ENCODE results near the gene TPP1. TPM values are rescaled to one million over a fixed set of nuclear protein-coding genes. Genes with fewer than 3 reads are reported as not detected.

The TPP1 gene
- total RNA-seq, 1 donor = 86.2 TPM

- H3K4me1 ChIP-seq (ENCODE audit: insufficient read depth, low read length) = peaks cover 23% of the 10 kb centered on the region
- no peak overlapping the region for H3K4me3 ChIP-seq (ENCODE audit: low read length)
- H3K27me3 ChIP-seq (ENCODE audit: insufficient read depth, low read length) = no peaks in the 10 kb centered on the region
- H3K9me3 ChIP-seq (ENCODE audit: low read depth, low read length) = no peaks in the 10 kb centered on the region
These were observed 17.3 kb upstream of the TPP1 start for GRCh38 chr11:6636480-6636879.

- no peaks in the 10 kb centered on the region for H3K27me3 ChIP-seq (ENCODE audit: insufficient read depth, low read length)
- no peaks in the 10 kb centered on the region for H3K9me3 ChIP-seq (ENCODE audit: low read depth, low read length)
- no peak overlapping the region for H3K4me3 ChIP-seq (ENCODE audit: low read length)
- H3K4me1 ChIP-seq (ENCODE audit: insufficient read depth, low read length) = peaks cover 23% of the 10 kb centered on the region
These were observed 16.1 kb upstream of the TPP1 start for GRCh38 chr11:6635082-6635932.

DNA sequence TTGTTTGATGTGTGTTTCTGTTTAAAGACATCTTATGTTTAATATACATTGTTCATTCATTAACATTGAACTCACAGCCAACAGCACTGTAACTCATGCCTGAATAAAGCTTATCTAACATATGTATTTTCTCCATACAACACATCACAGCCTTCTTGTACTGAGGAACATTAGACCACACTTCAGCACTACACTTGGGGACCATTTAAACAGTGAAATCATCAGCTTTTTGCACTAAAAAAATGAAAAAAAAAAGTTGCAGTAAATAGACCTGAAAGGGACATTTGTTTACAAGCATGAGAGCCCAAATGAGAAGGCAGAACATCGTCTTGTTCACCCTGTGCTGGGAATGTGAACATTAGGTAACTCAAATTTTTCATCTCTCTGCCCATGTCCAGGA is 15.3 kb upstream of the TPP1 start:
- no peak overlapping the region for H3K4me3 ChIP-seq (ENCODE audit: low read length)
- no peaks in the 10 kb centered on the region for H3K9me3 ChIP-seq (ENCODE audit: low read depth, low read length)
- peaks cover 23% of the 10 kb centered on the region for H3K4me1 ChIP-seq (ENCODE audit: insufficient read depth, low read length)
- no peaks in the 10 kb centered on the region for H3K27me3 ChIP-seq (ENCODE audit: insufficient read depth, low read length)

DNA sequence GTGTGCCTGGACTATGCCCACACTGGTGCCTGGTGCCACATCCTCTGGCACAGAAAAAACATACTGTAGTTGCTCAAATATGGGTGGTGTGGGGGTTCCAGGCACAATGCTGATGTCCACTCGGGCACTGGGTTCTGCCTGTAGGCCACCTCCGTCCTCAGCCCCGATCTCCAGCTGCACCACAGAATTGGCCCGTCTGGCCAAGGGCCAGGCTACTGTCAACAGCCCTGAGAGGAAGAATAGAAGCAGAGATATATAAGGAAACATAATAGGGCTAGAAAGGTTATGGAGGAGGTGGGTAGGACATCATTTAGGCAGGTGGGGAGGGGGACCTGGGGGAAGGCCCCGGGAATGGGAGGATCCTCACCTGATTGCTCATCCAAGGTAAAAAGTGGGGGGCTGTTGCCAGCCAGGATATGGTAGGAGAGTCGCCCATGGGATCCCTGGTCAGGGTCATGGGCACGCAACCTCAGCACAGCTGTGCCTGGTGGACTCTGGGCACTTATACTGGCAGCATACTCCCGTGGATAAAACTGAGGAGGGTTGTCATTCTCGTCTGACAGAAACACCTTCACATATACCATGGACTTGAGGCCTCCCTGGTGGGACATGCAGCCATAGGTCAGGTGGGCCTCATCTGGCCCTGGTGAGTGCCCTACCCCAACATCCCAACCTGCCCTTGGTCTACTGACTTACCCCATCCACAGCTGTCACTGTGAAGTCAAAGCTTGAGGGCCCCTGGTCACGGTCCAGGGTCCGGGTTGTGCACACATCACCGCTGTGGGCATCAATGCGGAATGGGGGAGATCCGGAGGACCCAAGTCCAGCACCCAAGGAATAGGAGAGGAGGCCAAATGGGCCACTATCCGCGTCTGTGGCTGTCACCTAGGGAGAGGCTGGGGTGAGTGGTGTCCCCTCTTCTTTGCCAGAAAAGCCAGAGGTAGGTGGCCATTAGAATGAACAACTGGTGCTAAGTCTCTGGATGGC is 14.5 kb upstream of the TPP1 start:
- no peaks in the 10 kb centered on the region for H3K27me3 ChIP-seq (ENCODE audit: insufficient read depth, low read length)
- no peaks in the 10 kb centered on the region for H3K9me3 ChIP-seq (ENCODE audit: low read depth, low read length)
- H3K4me3 ChIP-seq (ENCODE audit: low read length) = no peak overlapping the region
- H3K4me1 ChIP-seq (ENCODE audit: insufficient read depth, low read length) = peaks cover 23% of the 10 kb centered on the region

DNA sequence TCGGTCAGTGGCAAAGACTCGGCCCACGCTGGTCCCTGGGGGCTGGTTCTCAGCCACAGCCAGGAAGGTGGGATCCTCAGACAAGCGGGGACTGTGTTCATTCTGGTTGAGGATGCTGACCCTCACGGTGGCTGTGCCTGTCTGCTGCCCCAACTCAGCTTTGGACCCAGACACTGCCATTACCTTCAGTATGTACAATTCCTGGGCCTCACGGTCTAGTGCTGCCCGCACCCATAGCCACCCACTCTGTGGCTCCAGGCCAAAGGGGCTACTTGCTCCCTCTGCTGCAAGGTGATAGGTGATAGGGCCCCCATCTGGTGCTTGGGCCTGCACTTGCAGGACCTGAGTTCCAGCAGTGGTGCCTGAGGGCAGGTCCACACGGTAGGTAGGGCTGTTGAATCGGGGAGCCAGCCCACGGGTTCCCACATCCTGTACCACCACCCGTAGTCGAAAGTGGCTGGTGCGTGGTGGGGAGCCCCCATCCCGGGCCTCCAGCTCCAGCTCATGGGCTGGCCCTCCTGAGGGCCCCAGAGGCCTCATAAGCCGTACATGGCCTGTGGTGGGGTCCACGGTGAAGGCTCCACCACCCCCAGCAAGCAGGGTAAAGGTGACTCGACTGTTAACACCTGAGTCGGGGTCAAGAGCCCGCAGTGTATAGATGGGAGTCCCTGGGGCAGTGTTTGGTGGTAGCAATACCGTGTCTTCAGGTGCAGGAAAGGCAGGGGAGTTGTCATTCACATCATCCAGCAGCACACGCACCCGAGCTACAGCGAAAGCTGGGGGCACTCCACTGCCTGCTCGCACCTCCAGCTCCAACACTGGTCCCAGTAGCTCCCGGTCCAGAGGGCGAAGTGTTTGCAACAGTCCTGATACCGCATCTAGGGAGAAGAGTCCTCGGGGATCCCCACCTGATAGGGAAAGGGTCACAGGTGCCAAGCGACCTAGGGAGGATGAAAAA is 13.2 kb upstream of the TPP1 start:
- H3K9me3 ChIP-seq (ENCODE audit: low read depth, low read length) = no peaks in the 10 kb centered on the region
- peaks cover 26% of the 10 kb centered on the region for H3K4me1 ChIP-seq (ENCODE audit: insufficient read depth, low read length)
- H3K4me3 ChIP-seq (ENCODE audit: low read length) = no peak overlapping the region
- H3K27me3 ChIP-seq (ENCODE audit: insufficient read depth, low read length) = no peaks in the 10 kb centered on the region

GRCh38 chr11:6631361-6631890 is 12.2 kb upstream of the TPP1 start:
- peaks cover 27% of the 10 kb centered on the region for H3K4me1 ChIP-seq (ENCODE audit: insufficient read depth, low read length)
- no peaks in the 10 kb centered on the region for H3K9me3 ChIP-seq (ENCODE audit: low read depth, low read length)
- no peaks in the 10 kb centered on the region for H3K27me3 ChIP-seq (ENCODE audit: insufficient read depth, low read length)
- no peak overlapping the region for H3K4me3 ChIP-seq (ENCODE audit: low read length)

- peaks cover 20% of the 10 kb centered on the region for H3K4me1 ChIP-seq (ENCODE audit: insufficient read depth, low read length)
- H3K9me3 ChIP-seq (ENCODE audit: low read depth, low read length) = no peaks in the 10 kb centered on the region
- no peaks in the 10 kb centered on the region for H3K27me3 ChIP-seq (ENCODE audit: insufficient read depth, low read length)
- H3K4me3 ChIP-seq (ENCODE audit: low read length) = no peak overlapping the region
These were observed 11.5 kb upstream of the TPP1 start for GRCh38 chr11:6630632-6631291.

DNA sequence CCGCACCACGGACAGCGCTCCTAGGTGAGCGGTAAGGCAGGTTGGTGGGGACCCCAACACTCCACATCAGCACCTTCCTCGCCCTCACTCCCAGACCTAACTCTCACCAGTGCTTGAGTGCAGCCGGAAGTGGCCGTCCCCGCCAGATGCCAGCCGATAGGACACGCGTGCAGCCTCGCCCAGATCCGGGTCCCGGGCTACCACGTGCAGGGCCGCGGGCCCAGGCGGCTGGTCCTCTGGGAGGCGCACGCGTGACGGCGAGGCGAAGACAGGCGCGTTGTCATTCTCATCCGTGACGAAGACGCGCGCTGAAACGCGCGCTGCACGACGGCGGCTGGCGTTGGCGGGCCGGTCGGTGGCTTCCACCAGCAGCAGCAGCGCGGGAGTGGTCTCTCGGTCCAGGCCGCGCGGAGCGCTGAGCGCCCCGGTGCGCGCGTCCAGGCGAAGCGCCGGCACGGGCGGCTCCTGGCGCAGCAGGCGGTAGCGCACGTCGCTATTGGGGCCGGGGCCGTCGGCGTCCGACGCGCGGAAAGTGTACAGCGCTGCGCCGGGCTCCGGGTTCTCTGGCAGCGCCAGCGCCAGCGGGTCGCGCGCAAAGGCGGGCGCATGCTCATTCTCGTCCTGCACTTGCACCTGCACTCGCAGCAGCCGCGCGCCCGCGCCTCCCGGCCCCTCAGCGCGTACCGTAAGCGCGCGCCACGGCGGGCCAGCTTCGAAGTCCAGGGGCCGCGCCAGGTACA is 10.8 kb upstream of the TPP1 start:
- Histone ChIP-seq H3K9me3 (ENCODE audit: low read depth, low read length) (no peaks in the 10 kb centered on the region), H3K4me3 (ENCODE audit: low read length) (no peak overlapping the region), H3K4me1 (ENCODE audit: insufficient read depth, low read length) (peaks cover 13% of the 10 kb centered on the region), H3K27me3 (ENCODE audit: insufficient read depth, low read length) (no peaks in the 10 kb centered on the region)

DNA sequence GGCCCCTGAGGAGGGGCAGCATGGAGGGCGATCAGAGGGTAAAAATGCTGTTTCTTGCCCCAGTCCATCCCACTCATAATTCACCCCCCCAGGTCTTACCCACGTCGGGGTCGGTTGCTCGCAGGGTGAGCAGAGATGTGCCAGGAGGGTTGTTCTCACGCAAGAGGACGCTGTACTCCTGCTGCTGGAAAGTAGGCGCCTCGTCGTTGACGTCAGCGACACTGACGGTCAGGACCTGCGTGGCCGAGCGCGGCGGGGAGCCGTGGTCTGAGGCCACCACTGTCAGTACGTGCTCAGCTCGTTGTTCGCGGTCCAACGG is 10.3 kb upstream of the TPP1 start:
- Histone ChIP-seq H3K4me3 (ENCODE audit: low read length) (no peak overlapping the region), H3K4me1 (ENCODE audit: insufficient read depth, low read length) (peaks cover 9% of the 10 kb centered on the region), H3K27me3 (ENCODE audit: insufficient read depth, low read length) (no peaks in the 10 kb centered on the region), H3K9me3 (ENCODE audit: low read depth, low read length) (no peaks in the 10 kb centered on the region)

GRCh38 chr11:6628526-6628925 is 9.3 kb upstream of the TPP1 start:
- Histone ChIP-seq H3K27me3 (ENCODE audit: insufficient read depth, low read length) (no peaks in the 10 kb centered on the region), H3K4me3 (ENCODE audit: low read length) (no peak overlapping the region), H3K4me1 (ENCODE audit: insufficient read depth, low read length) (peaks cover 9% of the 10 kb centered on the region), H3K9me3 (ENCODE audit: low read depth, low read length) (no peaks in the 10 kb centered on the region)

- Histone ChIP-seq H3K27me3 (ENCODE audit: insufficient read depth, low read length) (no peaks in the 10 kb centered on the region), H3K9me3 (ENCODE audit: low read depth, low read length) (no peaks in the 10 kb centered on the region), H3K4me1 (ENCODE audit: insufficient read depth, low read length) (peaks cover 9% of the 10 kb centered on the region), H3K4me3 (ENCODE audit: low read length) (no peak overlapping the region)
These were observed 8.6 kb upstream of the TPP1 start for GRCh38 chr11:6627762-6628241.

DNA sequence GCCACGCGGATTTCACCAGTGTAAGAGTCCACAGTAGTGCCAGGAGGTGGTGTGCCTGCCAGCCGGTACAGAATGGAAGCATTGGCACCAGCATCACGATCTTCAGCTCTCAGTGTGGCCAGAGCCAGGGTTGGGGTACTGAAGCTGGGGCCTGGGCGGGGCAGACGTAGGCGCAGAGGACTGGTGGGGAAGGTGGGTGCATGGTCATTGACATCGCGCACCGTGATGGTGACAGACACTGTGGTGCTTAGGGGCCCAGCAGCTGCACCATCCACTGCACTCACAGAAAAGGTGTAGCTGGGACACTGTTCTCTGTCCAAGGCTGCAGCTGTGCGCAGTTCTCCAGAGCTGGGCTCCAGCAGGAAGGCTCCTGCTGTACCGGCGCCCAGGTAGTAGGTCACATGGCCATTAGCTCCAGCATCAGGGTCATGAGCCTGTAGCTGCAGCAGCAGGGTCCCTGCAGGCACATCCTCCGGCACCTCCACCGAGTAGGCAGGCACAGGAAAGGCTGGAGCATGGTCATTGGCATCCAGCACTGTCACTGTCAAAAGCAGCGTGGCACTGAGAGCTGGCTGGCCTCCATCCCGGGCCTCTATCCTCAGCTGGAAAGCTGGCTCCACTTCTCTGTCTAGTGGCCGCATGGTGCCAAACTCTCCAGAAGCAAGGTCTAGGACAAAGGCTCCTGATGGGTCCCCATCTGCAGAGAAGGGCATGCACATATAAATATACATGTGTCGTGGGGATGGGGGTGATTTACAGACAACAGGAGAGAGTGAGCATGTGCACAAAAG is 7.9 kb upstream of the TPP1 start:
- Histone ChIP-seq H3K4me1 (ENCODE audit: insufficient read depth, low read length) (peaks cover 9% of the 10 kb centered on the region), H3K27me3 (ENCODE audit: insufficient read depth, low read length) (no peaks in the 10 kb centered on the region), H3K9me3 (ENCODE audit: low read depth, low read length) (no peaks in the 10 kb centered on the region), H3K4me3 (ENCODE audit: low read length) (no peak overlapping the region)

Measured in mononuclear cell (primary cell).